ENCODE results near the gene SLC9A1. TPM values are rescaled to one million over a fixed set of nuclear protein-coding genes. Genes with fewer than 3 reads are reported as not detected.

Gene SLC9A1
- total and polyA plus RNA-seq, 12 donors = 3.1 to 49.0 (median 28.4) TPM

DNA sequence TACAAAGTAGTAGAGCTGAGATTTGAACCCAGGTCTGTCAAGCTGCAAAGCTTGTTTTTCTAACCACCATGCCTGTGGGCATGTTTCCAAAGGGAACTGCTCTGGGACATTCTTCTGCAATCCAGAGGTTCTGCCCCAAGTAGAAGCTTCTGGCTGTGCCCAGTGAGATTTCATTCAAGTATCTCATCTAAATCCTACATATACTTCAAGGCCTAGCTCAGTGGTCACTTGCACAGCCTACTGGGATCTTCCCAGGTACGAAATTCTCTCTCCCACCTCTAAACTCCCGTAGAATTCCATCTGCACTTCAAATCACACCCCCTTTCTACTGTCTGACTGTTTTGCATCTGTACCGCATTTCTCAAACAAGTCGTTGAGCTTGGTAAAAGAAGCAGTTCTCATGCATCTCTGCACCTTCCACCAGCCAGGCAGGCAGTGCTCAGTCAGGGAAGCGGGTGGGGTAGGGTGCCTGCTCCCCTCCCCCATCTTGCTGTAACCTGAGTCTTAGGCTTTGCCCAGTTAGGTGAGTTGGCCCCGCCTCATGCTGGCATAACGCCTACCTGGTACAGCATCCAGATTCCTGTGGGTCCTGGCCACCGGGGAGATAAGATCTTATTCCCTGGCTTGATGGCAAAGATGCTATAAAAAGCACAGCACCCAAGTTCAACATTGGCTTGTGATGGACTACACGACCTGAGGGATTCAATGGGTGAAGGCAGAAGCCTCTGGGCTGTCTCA is 13.5 kb downstream of the SLC9A1 start:
- H3K27ac ChIP-seq = no peak overlapping the region
- WGBS, 4 donors = 84 to 88% (median 86%) methylated on average over 9 of the region's 9 CpGs
- H3K36me3 ChIP-seq (replicated peaks in 1 of 2) = no peaks in the 10 kb centered on the region
- no peak overlapping the region for H3K4me3 ChIP-seq
- intact Hi-C loops (cut with DNase I) = no loop called here
- H3K4me1 ChIP-seq (replicated peaks in 1 of 2) = peaks cover 24 to 49% of the 10 kb centered on the region in 2 donors
- H3K27me3 ChIP-seq = no peaks in the 10 kb centered on the region
- TF ChIP-seq CTCF (IDR thresholded peaks at IDR 0.05) = no peak
- TF ChIP-seq POLR2A (IDR thresholded peaks at IDR 0.05) = no peak
- no peak for DNase-seq
- H3K9me3 ChIP-seq (replicated peaks in 1 of 3) = no peaks in the 10 kb centered on the region

DNA sequence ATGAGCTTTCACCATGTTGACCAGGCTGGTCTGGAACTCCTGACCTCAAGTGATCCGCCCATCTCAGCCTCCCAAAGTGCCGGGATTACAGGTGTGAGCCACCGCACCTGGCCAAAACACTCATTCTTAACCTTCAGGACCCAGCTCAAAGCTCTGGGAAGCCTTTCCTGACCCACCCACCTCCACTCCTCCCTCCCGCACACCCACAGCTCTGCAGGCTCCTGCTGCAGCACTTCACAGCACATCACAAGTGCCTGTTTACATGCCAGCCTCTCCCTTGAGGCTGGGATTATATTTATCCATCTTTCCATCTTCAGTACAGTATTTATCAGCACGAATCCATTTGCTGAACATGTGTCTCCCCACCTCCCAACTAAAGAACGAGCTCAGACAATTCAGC is 14.9 kb downstream of the SLC9A1 start:
- Histone ChIP-seq H3K9me3 (replicated peaks in 1 of 3) (no peaks in the 10 kb centered on the region), H3K36me3 (replicated peaks in 1 of 2) (no peaks in the 10 kb centered on the region), H3K4me1 (replicated peaks in 1 of 2) (peaks cover 9 to 39% of the 10 kb centered on the region in 2 donors), H3K4me3 (no peak overlapping the region), H3K27ac (no peak overlapping the region), H3K27me3 (no peaks in the 10 kb centered on the region)
- TF ChIP-seq CTCF (IDR thresholded peaks at IDR 0.05) (no peak), POLR2A (IDR thresholded peaks at IDR 0.05) (no peak)
- WGBS, 4 donors = 87 to 97% (median 89%) methylated on average over 6 of the region's 6 CpGs
- no peak for DNase-seq
- intact Hi-C loops (cut with DNase I) = no loop called here

GRCh38 chr1:27138927-27139326 is 16.0 kb downstream of the SLC9A1 start:
- no peak overlapping the region for H3K27ac ChIP-seq
- H3K9me3 ChIP-seq (replicated peaks in 1 of 3) = no peaks in the 10 kb centered on the region
- intact Hi-C loops (cut with DNase I) = no loop called here
- no peaks in the 10 kb centered on the region for H3K27me3 ChIP-seq
- H3K36me3 ChIP-seq (replicated peaks in 1 of 2) = no peaks in the 10 kb centered on the region
- peaks cover 17 to 46% of the 10 kb centered on the region in 2 donors for H3K4me1 ChIP-seq (replicated peaks in 1 of 2)
- DNase-seq = no peak
- WGBS, 4 donors = 79 to 96% (median 91%) methylated on average over 4 to 6 of the region's 6 CpGs
- TF ChIP-seq CTCF (IDR thresholded peaks at IDR 0.05) (no peak), POLR2A (IDR thresholded peaks at IDR 0.05) (no peak)
- H3K4me3 ChIP-seq = no peak overlapping the region

GRCh38 chr1:27138368-27138767 is 16.6 kb downstream of the SLC9A1 start:
- peak overlapping the region in 1 of 5 donors; percentile 50 for H3K27ac ChIP-seq
- no peaks in the 10 kb centered on the region for H3K27me3 ChIP-seq
- DNase-seq = no peak
- WGBS, 4 donors = 87 to 95% (median 88%) methylated on average over 10 of the region's 10 CpGs
- peaks cover 17 to 43% of the 10 kb centered on the region in 2 donors for H3K4me1 ChIP-seq (replicated peaks in 1 of 2)
- H3K36me3 ChIP-seq (replicated peaks in 1 of 2) = no peaks in the 10 kb centered on the region
- no peak for TF ChIP-seq CTCF (IDR thresholded peaks at IDR 0.05)
- no peak for TF ChIP-seq POLR2A (IDR thresholded peaks at IDR 0.05)
- no peak overlapping the region for H3K4me3 ChIP-seq
- no peaks in the 10 kb centered on the region for H3K9me3 ChIP-seq (replicated peaks in 1 of 3)
- intact Hi-C loops (cut with DNase I) = no loop called here

Measured in adrenal gland (tissue), 12 donors.